Measurements from ENCODE around the gene GRIK1.

DNA sequence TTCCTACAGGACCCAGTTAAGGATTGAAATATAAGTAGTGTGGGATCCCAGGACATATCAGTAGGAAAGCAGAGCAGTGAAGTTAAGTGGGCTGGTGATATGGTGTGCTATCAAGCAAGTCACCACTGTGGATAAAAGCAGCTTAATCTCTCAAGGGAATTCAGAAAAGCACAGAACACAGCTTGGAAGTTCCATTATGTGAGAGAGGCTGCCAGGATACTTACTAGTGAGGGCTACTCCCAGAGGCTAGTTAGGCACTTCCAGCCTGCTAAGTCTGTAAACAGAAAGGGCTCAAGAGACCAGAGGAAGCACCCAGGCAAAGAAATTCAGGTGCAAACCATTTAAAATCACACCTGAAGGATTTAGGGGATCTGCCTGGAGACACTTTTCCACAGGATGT lies 18.8 kb upstream of the GRIK1 start:
- TF ChIP-seq, protein P1, sequence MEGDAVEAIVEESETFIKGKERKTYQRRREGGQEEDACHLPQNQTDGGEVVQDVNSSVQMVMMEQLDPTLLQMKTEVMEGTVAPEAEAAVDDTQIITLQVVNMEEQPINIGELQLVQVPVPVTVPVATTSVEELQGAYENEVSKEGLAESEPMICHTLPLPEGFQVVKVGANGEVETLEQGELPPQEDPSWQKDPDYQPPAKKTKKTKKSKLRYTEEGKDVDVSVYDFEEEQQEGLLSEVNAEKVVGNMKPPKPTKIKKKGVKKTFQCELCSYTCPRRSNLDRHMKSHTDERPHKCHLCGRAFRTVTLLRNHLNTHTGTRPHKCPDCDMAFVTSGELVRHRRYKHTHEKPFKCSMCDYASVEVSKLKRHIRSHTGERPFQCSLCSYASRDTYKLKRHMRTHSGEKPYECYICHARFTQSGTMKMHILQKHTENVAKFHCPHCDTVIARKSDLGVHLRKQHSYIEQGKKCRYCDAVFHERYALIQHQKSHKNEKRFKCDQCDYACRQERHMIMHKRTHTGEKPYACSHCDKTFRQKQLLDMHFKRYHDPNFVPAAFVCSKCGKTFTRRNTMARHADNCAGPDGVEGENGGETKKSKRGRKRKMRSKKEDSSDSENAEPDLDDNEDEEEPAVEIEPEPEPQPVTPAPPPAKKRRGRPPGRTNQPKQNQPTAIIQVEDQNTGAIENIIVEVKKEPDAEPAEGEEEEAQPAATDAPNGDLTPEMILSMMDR (IDR thresholded peaks at IDR 0.05) = no peak
- TF ChIP-seq CREM (CRISPR knock-in tag; IDR thresholded peaks at IDR 0.05) (no peak), SMAD4 (CRISPR knock-in tag; IDR thresholded peaks at IDR 0.05) (no peak), ZNF263 (CRISPR knock-in tag; IDR thresholded peaks at IDR 0.05; ENCODE audit: low read depth) (no peak), RELA (CRISPR knock-in tag; IDR thresholded peaks at IDR 0.05; ENCODE audit: borderline replicate concordance) (no peak), FOXJ3 (CRISPR knock-in tag; IDR thresholded peaks at IDR 0.05; ENCODE audit: borderline replicate concordance) (no peak), ZNF317 (CRISPR knock-in tag; IDR thresholded peaks at IDR 0.05; ENCODE audit: borderline replicate concordance, low read depth) (no peak), ZNF138 (CRISPR knock-in tag; conservative IDR thresholded peaks at IDR 0.05) (no peak), MYBL2 (CRISPR knock-in tag; IDR thresholded peaks at IDR 0.05) (no peak)
- TF ChIP-seq, protein P2, sequence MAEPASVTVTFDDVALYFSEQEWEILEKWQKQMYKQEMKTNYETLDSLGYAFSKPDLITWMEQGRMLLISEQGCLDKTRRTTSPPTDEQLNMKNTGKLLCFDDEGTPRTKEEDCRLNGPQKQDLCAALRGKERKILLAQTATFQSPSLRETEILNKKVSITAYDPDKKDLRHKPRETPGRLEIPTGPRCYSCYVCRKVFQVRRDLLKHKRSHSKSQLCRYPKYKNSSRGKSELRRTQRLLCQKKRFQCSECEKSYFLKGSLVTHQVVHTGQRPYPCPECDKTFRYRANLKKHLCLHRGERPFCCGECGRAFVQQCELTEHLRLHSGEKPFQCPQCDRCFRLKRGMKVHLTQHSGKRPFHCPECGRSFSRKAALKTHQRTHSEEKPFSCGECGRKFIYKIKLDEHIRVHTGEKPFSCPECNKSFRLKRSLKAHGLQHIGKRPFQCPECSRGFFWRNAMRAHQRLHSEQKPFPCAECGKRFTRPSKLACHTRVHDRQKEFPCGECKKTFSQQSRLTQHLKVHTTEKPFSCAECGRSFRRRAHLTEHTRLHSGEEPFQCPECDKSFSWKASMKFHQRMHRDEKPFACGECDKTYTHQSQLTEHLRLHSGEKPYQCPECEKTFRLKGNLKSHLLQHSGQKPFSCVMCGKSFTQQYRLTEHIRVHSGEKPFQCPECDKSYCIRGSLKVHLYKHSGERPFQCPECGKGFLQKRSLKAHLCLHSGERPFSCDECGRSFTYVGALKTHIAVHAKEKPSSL (CRISPR knock-in tag; conservative IDR thresholded peaks at IDR 0.05) = no peak
- TF ChIP-seq, protein P3, sequence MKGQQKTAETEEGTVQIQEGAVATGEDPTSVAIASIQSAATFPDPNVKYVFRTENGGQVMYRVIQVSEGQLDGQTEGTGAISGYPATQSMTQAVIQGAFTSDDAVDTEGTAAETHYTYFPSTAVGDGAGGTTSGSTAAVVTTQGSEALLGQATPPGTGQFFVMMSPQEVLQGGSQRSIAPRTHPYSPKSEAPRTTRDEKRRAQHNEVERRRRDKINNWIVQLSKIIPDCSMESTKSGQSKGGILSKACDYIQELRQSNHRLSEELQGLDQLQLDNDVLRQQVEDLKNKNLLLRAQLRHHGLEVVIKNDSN (CRISPR knock-in tag; IDR thresholded peaks at IDR 0.05) = no peak
- TF ChIP-seq, protein P4, sequence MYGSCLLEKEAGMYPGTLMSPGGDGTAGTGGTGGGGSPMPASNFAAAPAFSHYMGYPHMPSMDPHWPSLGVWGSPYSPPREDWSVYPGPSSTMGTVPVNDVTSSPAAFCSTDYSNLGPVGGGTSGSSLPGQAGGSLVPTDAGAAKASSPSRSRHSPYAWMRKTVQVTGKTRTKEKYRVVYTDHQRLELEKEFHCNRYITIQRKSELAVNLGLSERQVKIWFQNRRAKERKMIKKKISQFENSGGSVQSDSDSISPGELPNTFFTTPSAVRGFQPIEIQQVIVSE (CRISPR knock-in tag; IDR thresholded peaks at IDR 0.05; ENCODE audit: borderline replicate concordance) = no peak
